PFSK-1 (cell line): ENCODE measurements around the gene RGS6.

Experiments used
- POLR2AphosphoS5 ChIP-seq: IDR thresholded peaks from 2 replicates; pipeline ENCODE4 v1.6.1; 2012; ENCODE audit warnings: low read depth, mild to moderate bottlenecking, control low read depth, low read length, moderate library complexity
- SIN3A ChIP-seq: IDR thresholded peaks from 2 replicates; pipeline ENCODE4 v1.6.1; 2012; ENCODE audit warnings: mild to moderate bottlenecking, low read length, moderate library complexity, borderline replicate concordance; ENCODE audit not compliant: insufficient read depth
- TAF1 ChIP-seq: IDR thresholded peaks from 2 replicates; pipeline ENCODE4 v1.6.1; 2012; ENCODE audit warnings: low read length, control low read depth, borderline replicate concordance; ENCODE audit not compliant: insufficient read depth
- TF ChIP-seq, protein P1 (sequence below), 2 experiments: IDR thresholded peaks; 2 replicates each; pipeline versions ENCODE4 v1.6.1 to v1.8.0; 2011 to 2012; ENCODE audit warnings: low read depth in 2 of 2, low read length in 2 of 2, control low read depth in 1 of 2, inconsistent platforms in 1 of 2, mild to moderate bottlenecking in 1 of 2, moderate library complexity in 1 of 2; ENCODE audit not compliant: insufficient read depth in 1 of 2

DNA sequence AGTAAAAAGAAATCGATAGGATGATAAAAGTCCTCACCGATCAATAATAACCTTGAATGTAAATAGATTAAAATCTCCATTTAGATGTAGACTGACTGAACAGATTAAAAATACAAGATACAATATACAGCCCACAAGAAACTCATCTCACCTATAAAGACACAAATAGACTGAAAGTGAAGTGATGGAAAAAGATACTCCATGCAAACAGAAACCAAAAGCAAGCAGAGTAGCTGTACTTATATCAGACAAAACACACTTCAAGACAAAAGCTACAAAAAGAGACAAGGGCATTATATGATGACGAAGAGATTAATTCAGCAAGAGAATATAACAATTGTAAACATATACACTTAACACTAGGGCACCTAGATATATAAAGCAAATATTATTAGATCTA, 444.8 kb downstream of the RGS6 start:
- TF ChIP-seq, protein P1, sequence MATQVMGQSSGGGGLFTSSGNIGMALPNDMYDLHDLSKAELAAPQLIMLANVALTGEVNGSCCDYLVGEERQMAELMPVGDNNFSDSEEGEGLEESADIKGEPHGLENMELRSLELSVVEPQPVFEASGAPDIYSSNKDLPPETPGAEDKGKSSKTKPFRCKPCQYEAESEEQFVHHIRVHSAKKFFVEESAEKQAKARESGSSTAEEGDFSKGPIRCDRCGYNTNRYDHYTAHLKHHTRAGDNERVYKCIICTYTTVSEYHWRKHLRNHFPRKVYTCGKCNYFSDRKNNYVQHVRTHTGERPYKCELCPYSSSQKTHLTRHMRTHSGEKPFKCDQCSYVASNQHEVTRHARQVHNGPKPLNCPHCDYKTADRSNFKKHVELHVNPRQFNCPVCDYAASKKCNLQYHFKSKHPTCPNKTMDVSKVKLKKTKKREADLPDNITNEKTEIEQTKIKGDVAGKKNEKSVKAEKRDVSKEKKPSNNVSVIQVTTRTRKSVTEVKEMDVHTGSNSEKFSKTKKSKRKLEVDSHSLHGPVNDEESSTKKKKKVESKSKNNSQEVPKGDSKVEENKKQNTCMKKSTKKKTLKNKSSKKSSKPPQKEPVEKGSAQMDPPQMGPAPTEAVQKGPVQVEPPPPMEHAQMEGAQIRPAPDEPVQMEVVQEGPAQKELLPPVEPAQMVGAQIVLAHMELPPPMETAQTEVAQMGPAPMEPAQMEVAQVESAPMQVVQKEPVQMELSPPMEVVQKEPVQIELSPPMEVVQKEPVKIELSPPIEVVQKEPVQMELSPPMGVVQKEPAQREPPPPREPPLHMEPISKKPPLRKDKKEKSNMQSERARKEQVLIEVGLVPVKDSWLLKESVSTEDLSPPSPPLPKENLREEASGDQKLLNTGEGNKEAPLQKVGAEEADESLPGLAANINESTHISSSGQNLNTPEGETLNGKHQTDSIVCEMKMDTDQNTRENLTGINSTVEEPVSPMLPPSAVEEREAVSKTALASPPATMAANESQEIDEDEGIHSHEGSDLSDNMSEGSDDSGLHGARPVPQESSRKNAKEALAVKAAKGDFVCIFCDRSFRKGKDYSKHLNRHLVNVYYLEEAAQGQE (IDR thresholded peaks at IDR 0.05; ENCODE audit: insufficient read depth in 1 of 2, low read depth in 2 of 2, low read length in 2 of 2), result no peak
- TF ChIP-seq POLR2AphosphoS5, result no peak
- TF ChIP-seq TAF1, result no peak
- no peak for TF ChIP-seq SIN3A
